MCF 10A (cell line): ENCODE results near the gene OLFM4. TPM values are rescaled to one million over a fixed set of nuclear protein-coding genes. Genes with fewer than 3 reads are reported as not detected.

Source experiments
- BruUV-seq: library from RNA; stranded (reverse); fragments of 400-500 nt; replicated peaks from 2 replicates; lab custom pipeline; 2021; lab: Mats Ljungman, UMichigan
- CTCF ChIA-PET: fragments of 300-600 bp; sonication (Branson Sonifier 250); formaldehyde crosslinking; extraction: SDS; loops from one replicate; lab custom pipeline; 2021; ENCODE audit warnings: antibody characterized with exemption, inconsistent platforms; lab: Yijun Ruan, JAX
- POLR2A ChIA-PET: fragments of 300-600, 350-650 bp; sonication (Branson Sonifier 250); formaldehyde crosslinking; extraction: SDS; loops from one replicate; lab custom pipeline; 2020; ENCODE audit warnings: antibody characterized with exemption, inconsistent platforms; lab: Yijun Ruan, JAX
- DNase-seq: peaks from one replicate; pipeline ENCODE4 v3.0.0-alpha.2; 2018; ENCODE audit not compliant: unreplicated experiment
- H3K27ac Mint-ChIP-seq: one replicate; pipeline ENCODE4 v1.8.0; 2022; ENCODE audit warnings: mild to moderate bottlenecking, low read depth, mixed read lengths; ENCODE audit not compliant: unreplicated experiment
- H3K27me3 Mint-ChIP-seq: one replicate; pipeline ENCODE4 v1.8.0; 2022; ENCODE audit warnings: mixed read lengths; ENCODE audit not compliant: insufficient read depth, unreplicated experiment
- H3K36me3 Mint-ChIP-seq: one replicate; pipeline ENCODE4 v1.8.0; 2022; ENCODE audit warnings: mild to moderate bottlenecking, moderate library complexity, mixed read lengths; ENCODE audit not compliant: insufficient read depth, unreplicated experiment
- H3K4me1 Mint-ChIP-seq: one replicate; pipeline ENCODE4 v1.8.0; 2022; ENCODE audit warnings: mixed read lengths; ENCODE audit not compliant: insufficient read depth, unreplicated experiment
- H3K4me3 Mint-ChIP-seq: one replicate; pipeline ENCODE4 v1.8.0; 2022; ENCODE audit warnings: mild to moderate bottlenecking, moderate library complexity, mixed read lengths; ENCODE audit not compliant: unreplicated experiment
- H3K9me3 Mint-ChIP-seq: one replicate; pipeline ENCODE4 v1.8.0; 2022; ENCODE audit warnings: mixed read lengths; ENCODE audit not compliant: unreplicated experiment
- CTCF ChIP-seq: fragments of 200-600 bp; IDR thresholded peaks from one replicate; pipeline ENCODE4 v1.8.0; 2022; ENCODE audit warnings: antibody characterized with exemption, mild to moderate bottlenecking; ENCODE audit not compliant: unreplicated experiment
- intact Hi-C: fragments of 100-400 bp; cut with micrococcal nuclease; formaldehyde crosslinking; loops from 2 replicates; pipeline ENCODE4 v1.14.1; 2022
- total RNA-seq: library from RNA; stranded (reverse); gene quantifications from 2 replicates; pipeline ENCODE4 v1.2.3, GENCODE V29; 2022

OLFM4 gene
- total RNA-seq, 1 experiment from 2014 or later, result not detected

- Mint-ChIP-seq H3K4me3 (no peak overlapping the region), H3K27ac (no peak overlapping the region), H3K4me1 (no peaks in the 10 kb centered on the region), H3K27me3 (peaks cover 61% of the 10 kb centered on the region), H3K9me3 (no peaks in the 10 kb centered on the region), H3K36me3 (no peaks in the 10 kb centered on the region)
- intact Hi-C loops, result no loop called here
- CTCF ChIA-PET, result no interaction called here
- POLR2A ChIA-PET, result no interaction called here
- DNase-seq, result no peak
- no TSS peak for BruUV-seq
- TF ChIP-seq CTCF, result no peak
These were observed 60.3 kb downstream of the OLFM4 start for GRCh38 chr13:53088871-53089270.

GRCh38 chr13:53089951-53090350 lies 61.3 kb downstream of the OLFM4 start:
- Mint-ChIP-seq H3K27me3 (peaks cover 61% of the 10 kb centered on the region), H3K4me1 (no peaks in the 10 kb centered on the region), H3K9me3 (no peaks in the 10 kb centered on the region), H3K27ac (no peak overlapping the region), H3K4me3 (no peak overlapping the region), H3K36me3 (no peaks in the 10 kb centered on the region)
- TF ChIP-seq CTCF, result no peak
- BruUV-seq, result no TSS peak
- CTCF ChIA-PET, result interaction anchor here (0.7 kb wide), 1 partner anchor 127 kb away, joined by 5 read pairs; no protein-coding TSS in a partner anchor
- DNase-seq, result no peak
- POLR2A ChIA-PET, result interaction anchor here (1.3 kb wide), 1 partner anchor 9 kb away, joined by 3 read pairs; no protein-coding TSS in a partner anchor
- intact Hi-C loops, result no loop called here

- H3K36me3 Mint-ChIP-seq, result no peaks in the 10 kb centered on the region
- ChIA-PET POLR2A (interaction anchor here (1.3 kb wide), 1 partner anchor 10 kb away, joined by 3 read pairs; no protein-coding TSS in a partner anchor), CTCF (interaction anchor here (0.6 to 0.7 kb wide), 2 partner anchors 121 to 128 kb away, joined by 3 to 5 read pairs; no protein-coding TSS in a partner anchor)
- H3K9me3 Mint-ChIP-seq, result no peaks in the 10 kb centered on the region
- H3K4me3 Mint-ChIP-seq, result no peak overlapping the region
- no TSS peak for BruUV-seq
- H3K27ac Mint-ChIP-seq, result no peak overlapping the region
- TF ChIP-seq CTCF, result no peak
- no peaks in the 10 kb centered on the region for H3K4me1 Mint-ChIP-seq
- no peak for DNase-seq
- intact Hi-C loops, result no loop called here
- peaks cover 56% of the 10 kb centered on the region for H3K27me3 Mint-ChIP-seq
These were observed 61.8 kb downstream of the OLFM4 start for GRCh38 chr13:53090461-53090860.

GRCh38 chr13:53092931-53093330 lies 64.3 kb downstream of the OLFM4 start:
- Mint-ChIP-seq H3K4me1 (no peaks in the 10 kb centered on the region), H3K27me3 (peaks cover 32% of the 10 kb centered on the region), H3K9me3 (no peaks in the 10 kb centered on the region), H3K36me3 (no peaks in the 10 kb centered on the region), H3K27ac (no peak overlapping the region), H3K4me3 (no peak overlapping the region)
- BruUV-seq, result no TSS peak
- CTCF ChIA-PET, result interaction anchor here (0.5 kb wide), 1 partner anchor 157 kb away, joined by 5 read pairs; no protein-coding TSS in a partner anchor
- no peak for DNase-seq
- intact Hi-C loops, result no loop called here
- POLR2A ChIA-PET, result no interaction called here
- TF ChIP-seq CTCF, result no peak
